Fibroblast of the aortic adventitia (primary cell): Measurements from ENCODE around the gene PLLP. TPM values are rescaled to one million over a fixed set of nuclear protein-coding genes. Genes with fewer than 3 reads are reported as not detected.

Experiments
- DNase-seq: peaks from one replicate; pipeline ENCODE4 v3.0.0-alpha.2; 2010; ENCODE audit warnings: low read depth
- H3K4me3 ChIP-seq: 2 replicates; pipeline ENCODE4 v1.5.1; 2011; ENCODE audit warnings: low read depth, mild to moderate bottlenecking, control low read depth, low read length, moderate library complexity
- total RNA-seq: library from RNA; depleted of rRNA; stranded (reverse); fragments of >200 nt; gene quantifications from 2 replicates; pipeline ENCODE4 v1.2.3, GENCODE V29; 2012; ENCODE audit warnings: low replicate concordance
- TF ChIP-seq, protein P1 (sequence below): IDR thresholded peaks from 2 replicates; pipeline ENCODE4 v1.5.1; 2011; ENCODE audit warnings: mild to moderate bottlenecking, low read length, control low read depth, inconsistent platforms; ENCODE audit not compliant: insufficient read depth

Gene PLLP
- total RNA-seq, 1 donor = under 0.01 TPM

DNA sequence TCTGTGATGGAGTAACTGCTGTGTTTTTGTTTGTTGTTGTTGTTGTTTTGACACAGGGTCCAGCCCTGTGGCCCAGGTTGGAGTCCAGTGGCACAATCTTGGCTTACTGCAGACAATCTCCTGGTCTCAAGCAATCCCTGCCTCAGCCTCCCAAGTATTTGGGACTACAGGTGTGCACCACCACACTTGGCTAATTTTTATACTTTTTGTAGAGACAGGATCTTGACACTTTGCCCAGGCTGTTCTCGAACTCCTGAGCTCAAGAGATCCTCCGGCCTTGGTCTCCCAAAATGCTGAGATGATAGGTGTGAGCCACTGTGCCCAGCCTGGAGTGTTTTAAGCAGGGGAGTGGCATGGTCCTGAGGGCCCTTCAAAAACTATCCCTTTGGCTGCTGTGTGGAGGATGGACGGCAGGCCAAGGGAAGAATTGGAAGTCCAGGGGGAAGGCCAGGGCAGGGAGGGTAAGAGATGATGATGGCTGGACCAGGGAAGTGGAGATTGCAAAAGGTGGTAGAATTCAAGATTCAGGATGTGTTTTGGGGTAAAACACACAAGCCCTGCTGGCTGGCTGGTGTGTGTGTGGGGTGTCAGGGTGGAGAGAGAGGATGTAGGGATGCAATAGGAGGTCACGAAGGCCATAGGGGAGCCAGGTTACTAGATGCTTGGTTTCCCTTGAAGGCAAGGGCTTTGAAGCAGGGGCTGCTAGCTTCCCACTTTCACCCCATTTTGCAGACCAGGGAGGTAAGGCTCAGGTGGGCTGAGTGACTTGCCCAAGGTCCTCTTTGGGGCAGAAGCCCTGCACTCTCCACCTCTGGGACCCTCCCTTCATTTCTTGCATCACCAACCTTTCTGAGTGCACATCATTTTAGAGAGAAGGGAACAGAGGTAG, 18.8 kb upstream of the PLLP start:
- no peak overlapping the region for H3K4me3 ChIP-seq
- TF ChIP-seq, protein P1, sequence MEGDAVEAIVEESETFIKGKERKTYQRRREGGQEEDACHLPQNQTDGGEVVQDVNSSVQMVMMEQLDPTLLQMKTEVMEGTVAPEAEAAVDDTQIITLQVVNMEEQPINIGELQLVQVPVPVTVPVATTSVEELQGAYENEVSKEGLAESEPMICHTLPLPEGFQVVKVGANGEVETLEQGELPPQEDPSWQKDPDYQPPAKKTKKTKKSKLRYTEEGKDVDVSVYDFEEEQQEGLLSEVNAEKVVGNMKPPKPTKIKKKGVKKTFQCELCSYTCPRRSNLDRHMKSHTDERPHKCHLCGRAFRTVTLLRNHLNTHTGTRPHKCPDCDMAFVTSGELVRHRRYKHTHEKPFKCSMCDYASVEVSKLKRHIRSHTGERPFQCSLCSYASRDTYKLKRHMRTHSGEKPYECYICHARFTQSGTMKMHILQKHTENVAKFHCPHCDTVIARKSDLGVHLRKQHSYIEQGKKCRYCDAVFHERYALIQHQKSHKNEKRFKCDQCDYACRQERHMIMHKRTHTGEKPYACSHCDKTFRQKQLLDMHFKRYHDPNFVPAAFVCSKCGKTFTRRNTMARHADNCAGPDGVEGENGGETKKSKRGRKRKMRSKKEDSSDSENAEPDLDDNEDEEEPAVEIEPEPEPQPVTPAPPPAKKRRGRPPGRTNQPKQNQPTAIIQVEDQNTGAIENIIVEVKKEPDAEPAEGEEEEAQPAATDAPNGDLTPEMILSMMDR = no peak
- DNase-seq = no peak

DNA sequence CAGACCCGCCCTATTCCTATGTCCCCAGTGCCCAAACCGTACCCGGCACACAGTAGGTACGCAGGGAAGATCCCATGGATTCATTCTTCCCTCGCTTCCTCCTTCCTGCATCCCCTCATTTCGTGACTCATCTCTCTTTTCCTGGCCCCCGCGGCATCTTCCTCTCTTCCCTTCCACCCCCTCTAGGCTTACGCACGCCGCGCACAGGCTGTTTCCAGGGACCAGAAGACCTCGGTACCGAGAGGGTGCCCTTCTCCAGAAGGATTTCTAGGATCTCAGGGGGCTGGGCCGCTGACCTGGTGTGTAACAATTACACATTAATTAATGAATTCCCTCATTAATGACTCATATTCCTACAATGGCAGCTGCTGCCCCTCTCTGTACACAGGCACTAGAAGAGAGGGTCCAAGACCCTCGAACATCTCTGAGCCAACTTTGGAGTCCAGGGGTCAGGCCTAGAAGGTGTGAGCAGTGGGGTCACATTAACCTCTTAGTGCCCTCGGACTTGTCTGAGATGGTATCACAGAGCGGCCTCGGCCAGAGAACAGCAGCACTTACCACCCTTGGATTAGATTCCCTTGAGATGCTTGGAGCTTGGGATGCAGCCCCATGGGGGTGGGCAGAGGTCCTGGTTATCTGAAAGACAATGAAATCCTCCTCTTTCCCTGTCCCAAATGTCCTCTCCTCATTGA, 16.8 kb upstream of the PLLP start:
- DNase-seq = no peak
- TF ChIP-seq, protein P1 = no peak
- H3K4me3 ChIP-seq = no peak overlapping the region

DNA sequence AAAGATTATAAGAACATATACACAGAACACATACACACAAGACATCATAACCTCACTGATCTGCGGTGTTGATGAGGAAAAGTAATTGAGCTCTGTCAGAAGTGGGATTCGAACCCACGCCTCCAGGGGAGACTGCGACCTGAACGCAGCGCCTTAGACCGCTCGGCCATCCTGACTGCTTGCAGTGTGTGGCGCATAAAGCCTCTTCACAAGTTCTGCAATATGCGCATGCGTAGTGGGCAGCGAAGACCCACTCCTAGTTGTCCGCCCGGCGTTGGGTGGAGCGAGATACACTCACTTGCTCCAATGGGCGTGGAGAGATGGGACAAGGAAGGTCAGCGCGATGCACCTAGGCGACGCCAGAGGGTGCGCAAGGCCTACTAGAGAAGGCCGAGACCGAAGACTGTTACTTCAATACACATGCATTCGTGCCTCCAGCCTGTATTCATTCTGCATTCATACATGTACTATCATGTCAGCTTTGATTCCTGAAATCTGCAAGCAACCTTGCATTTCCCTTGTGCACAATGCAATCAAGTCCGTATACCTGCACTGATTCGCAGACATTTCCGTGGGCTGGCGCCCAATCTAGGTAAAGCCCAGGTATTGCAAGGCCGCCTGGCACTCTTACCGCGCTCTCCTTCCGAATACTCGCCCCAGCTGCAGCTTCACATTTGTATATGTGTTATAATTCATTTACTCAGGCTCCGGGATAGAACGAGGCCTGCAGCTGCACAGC, 16.1 kb upstream of the PLLP start:
- TF ChIP-seq, protein P1 = peak; percentile 96
- peak; percentile 99 for DNase-seq
- H3K4me3 ChIP-seq = peak overlapping the region; percentile 48

DNA sequence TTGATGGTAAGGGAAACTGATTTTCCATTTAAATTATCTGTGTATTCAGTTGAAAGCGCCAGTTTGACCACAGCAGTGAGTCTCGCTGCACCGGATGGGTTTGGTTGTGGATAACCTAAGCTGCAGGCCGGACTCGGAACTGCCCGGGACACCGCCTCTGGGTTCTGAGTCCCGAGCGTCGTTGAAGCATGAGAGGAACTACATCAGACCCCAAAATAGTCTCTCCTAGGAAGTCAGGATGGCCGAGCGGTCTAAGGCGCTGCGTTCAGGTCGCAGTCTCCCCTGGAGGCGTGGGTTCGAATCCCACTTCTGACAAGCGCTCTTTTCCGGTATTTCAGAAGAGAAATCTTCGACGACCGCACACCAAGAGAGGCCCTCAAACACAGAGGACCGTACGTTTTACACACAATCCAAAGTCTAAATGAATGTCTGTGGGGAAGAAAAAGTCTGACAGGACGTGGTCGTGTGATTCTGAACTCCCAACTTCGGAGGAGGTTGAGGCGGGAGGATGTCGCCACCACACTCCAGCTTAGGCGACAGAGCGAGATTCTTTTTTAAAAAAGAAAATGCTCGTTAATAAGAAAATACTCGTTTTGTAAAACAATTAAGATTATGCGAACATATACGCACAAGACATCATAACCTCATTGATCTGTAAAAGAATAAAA, 15.4 kb upstream of the PLLP start:
- H3K4me3 ChIP-seq = peak overlapping the region; percentile 64
- DNase-seq = peak; percentile 98
- TF ChIP-seq, protein P1 = peak; percentile 42

DNA sequence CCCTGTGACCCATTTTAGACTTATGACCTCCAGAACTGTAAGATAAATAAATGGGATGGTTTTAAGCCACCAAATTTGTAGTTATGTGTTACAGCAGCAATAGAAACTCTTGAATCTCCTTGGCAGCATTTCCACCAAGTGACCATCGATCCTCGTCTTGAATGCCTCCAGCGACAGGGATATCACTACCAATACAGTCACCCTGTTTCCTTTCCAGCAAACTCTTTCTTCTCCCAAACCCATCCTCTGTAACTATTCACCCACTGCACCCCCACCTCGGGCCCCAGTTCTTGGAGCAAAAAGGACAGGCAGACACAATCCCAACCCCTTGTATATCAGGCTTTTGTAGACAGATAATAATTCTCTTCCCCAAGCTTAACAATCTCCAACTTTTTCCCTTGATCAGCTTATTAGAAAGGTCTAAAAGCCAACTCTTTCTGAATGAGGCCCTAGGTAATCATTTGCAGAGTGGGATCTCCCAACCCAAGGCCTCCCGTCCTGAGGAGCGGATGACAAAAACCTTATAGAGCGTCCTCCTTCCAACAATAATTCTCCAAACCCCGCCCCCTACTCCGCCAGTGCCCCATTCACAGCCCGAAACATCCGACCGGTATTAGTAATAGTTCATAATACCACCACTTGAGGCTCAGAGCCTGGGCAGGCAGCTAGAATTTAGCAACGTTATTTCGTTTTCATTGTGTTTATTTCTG, 14.7 kb upstream of the PLLP start:
- no peak for DNase-seq
- TF ChIP-seq, protein P1 = no peak
- peak overlapping the region; percentile 64 for H3K4me3 ChIP-seq

DNA sequence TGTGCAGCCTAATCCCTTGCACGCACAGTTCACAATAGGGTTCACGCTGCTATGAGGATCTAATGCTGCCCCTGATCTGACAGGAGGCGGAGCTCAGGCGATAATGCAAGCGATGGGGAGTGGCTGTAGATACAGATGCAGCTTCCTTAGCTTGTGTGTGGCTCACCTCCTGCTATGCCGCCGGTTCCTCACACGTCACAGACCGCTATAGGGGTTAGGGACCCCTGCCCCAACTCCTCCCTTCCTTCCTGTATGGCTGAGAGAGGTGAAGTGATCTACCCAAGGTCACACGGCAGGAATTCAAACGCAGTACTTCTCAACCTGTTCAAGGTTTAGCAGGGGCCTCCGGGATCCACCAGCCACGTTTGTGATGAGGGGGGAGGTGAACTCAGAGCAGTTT, 13.4 kb upstream of the PLLP start:
- TF ChIP-seq, protein P1 = no peak
- no peak for DNase-seq
- H3K4me3 ChIP-seq = no peak overlapping the region
